HPDE6-E6E7 (cell line): ENCODE data around the gene CHN1.

Experiments
- DNase-seq: peaks from one replicate; pipeline ENCODE4 v3.0.0; 2011; ENCODE audit warnings: missing footprints; ENCODE audit errors: extremely low spot score

Gene CHN1

GRCh38 chr2:174788291-174788929, 216.8 kb downstream of the CHN1 start:
- DNase-seq: no peak

GRCh38 chr2:174787487-174788205, 217.5 kb downstream of the CHN1 start:
- DNase-seq: no peak

GRCh38 chr2:174786066-174786725, 219.0 kb downstream of the CHN1 start:
- DNase-seq: no peak

- no peak for DNase-seq
Observed at GRCh38 chr2:174785481-174785880, 219.7 kb downstream of the CHN1 start.

GRCh38 chr2:174784909-174785308, 220.3 kb downstream of the CHN1 start:
- DNase-seq: no peak

GRCh38 chr2:174784316-174784715, 220.9 kb downstream of the CHN1 start:
- no peak for DNase-seq

DNA sequence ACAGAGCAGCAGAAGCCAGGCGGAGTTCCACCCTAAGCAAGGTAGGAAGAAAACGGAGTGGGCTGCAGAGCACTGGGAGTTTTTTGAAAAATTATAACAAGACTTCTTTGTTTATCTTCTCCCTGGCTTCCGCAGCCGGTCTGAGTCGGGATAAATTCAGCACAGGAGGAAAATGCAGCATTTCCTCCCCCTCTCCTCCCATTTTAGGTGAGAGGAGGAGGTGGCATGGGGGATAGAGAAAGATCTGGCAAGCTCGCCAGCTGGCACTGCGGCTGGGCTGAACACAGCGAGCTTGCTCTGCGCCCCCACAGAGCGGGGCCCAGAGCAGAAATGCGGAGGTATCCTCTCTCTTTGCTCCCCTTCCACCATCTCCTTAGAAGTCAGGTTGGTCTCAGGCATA, 223.2 kb downstream of the CHN1 start:
- DNase-seq: no peak

GRCh38 chr2:174781298-174781697, 223.9 kb downstream of the CHN1 start:
- no peak for DNase-seq

GRCh38 chr2:174780856-174781255, 224.3 kb downstream of the CHN1 start:
- no peak for DNase-seq

- DNase-seq: no peak
Observed at GRCh38 chr2:174780191-174780840, 224.9 kb downstream of the CHN1 start.

- no peak for DNase-seq
Observed at GRCh38 chr2:174779361-174779928, 225.7 kb downstream of the CHN1 start.

DNA sequence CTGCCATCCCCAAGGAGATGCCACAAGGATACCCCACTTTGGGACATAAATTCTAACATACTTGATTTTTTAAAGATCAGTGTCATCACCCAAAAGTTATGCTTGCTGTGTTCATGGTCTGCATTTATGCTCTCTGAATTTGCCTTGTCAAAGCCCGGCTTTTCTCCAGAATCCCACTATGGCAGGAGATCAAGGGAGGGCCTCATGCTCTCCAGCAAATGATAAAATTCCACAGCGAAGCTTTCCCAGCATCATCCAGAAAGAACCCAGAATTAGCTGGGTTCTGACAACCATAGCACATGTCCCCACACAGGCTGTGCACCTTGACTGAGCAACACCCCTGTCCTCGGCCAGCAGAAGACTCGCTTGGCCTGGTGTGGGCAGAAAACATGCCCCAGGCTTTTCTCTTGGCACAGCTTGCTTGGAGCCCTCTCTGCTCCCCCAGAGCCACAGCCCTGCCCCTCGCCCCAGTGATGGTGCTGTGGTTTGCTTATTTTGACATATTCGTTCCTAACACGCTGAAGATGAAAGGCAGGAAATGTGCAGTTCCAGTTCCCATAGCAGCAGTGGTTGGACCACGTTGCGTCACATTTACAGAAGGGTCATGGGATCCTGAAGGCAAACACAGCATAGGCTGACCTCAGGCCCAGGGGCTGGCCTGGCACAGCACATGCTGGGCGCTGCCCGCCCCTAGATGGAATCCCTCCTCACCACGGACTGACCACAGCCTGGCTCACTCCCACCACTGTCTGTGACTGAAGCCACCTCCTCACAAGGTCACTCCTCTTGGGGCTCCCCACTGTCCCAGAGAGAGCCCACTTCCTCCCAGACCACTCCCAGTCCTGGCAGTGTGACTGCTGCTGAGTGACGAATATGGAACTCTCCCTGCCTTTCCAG, 226.8 kb downstream of the CHN1 start:
- no peak for DNase-seq

- DNase-seq: no peak
Observed at GRCh38 chr2:174777347-174778084, 227.7 kb downstream of the CHN1 start.

- DNase-seq: no peak
Observed at GRCh38 chr2:174776675-174777074, 228.5 kb downstream of the CHN1 start.

- no peak for DNase-seq
Observed at GRCh38 chr2:174776223-174776622, 229.0 kb downstream of the CHN1 start.

DNA sequence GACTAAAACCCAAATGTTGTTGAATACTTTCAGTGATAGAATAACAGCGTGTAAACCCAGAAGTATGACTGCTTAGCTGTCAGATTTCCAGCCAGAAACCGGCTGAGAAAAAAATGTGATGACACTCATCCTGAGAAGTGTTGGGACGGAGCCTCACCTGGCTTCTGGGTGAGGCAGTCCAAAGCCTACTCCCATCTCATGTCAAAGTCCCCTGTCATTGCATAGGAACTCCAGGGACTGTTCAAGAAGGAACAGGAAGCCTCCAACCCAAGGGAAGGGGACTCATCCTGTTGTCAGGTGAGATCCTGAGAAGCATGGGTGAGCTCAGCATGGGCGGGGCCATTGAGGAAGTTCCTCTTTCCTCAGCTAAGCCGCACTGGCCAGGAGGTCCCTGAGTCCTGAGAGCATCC, 229.6 kb downstream of the CHN1 start:
- peak; percentile 32 for DNase-seq

DNA sequence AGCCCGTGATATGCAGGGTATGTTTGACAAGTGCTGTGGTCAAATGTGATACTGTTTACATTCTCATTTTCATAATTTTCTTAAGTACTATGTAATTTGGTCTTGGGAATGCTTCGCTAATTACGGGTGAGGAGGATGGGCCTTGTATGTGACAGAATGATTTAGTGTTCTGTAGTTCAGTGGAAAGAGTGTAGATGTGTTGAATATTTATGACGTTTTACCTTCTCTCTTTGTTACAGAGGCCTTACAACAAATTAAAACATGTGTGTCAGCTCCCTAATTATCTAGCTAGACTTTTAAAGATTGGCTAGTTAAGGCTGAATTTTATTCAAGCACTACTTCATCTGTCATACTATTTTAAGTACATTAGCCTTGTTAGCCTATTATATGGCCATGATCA, 230.3 kb downstream of the CHN1 start:
- no peak for DNase-seq

DNA sequence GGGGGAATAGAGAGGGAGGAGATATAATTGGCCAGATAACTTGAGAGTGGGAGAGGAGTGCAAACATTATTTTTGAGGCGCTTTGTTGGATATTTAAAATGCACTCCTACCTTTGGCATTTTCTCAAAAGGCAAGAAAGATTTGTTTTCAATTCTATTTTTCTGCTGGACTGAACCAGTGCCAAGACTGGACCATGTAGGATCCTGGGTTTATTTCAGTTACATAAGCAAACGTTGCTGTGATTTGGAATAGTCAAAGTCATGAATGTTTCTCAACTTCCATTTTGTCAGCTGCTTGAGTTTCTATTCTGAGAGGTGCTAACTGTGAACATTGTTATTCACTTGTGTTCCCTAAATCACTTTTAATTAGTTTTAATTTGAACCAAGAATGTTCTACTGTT, 232.0 kb downstream of the CHN1 start:
- DNase-seq: no peak

DNA sequence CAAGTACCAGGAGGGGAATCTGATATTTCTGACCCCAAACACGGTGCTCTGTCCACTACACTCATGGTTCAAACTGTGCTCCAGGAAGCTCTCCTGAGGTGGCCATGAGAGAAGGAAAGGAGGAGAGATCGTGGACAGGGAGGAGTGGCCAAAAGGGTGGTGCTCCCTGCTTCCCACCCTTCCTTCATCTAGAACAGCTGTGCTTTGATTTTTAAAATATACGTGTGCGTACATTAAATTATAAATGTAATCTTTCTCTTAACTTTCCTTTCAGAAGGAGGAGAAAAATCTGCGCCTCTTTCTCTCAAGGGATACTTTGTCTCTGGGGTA, 232.7 kb downstream of the CHN1 start:
- no peak for DNase-seq

DNA sequence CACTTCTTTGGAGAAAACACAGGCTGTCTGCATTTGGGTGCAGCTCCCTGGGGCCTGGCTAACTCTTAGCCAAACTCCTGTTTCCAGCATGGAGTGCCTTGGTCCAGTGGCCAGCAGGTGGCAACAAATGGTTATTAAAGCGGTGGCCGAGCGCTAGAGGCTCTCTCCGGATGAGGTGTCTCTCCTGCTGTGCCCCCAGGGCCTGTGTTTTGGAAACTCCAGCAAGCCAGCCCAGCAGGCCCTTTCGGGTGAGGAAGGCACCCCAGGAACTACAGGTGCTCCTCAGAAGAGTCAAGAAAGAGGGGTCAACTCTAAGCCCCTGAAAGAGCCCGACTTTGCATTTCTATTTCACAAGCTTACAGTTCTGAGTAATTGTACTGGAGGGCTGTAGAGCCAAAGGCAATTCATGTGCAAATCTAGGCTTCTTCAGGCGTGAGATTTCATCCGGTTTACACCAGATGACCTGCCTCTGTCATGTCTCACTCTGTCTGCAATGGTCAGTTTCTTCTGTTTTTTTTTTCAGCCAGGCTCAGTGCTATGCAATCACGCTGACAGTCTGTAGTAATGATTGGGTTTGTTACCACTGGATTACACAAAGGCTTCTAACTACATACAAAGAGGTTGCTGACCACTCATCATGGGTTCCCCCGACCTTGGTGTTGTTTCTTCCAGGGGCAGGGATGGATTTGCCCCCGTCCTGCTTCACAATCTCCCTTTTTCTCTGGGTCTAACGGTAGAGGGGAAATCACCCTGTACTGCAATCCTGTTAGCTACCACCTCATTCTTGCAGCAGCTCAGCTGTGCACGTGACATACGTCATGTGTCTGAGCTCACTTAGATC, 233.3 kb downstream of the CHN1 start:
- DNase-seq: peak; percentile 77
